Fibroblast of mammary gland (primary cell): ENCODE results near the gene TCEA2.

Experiments
- DNase-seq: peaks from one replicate; pipeline ENCODE4 v3.0.0-alpha.2; 2010; ENCODE audit warnings: low read depth
- H3K4me3 ChIP-seq: 2 replicates; pipeline ENCODE4 v1.5.1; 2011; ENCODE audit warnings: low read depth, mild to moderate bottlenecking, low read length, moderate library complexity; ENCODE audit not compliant: control insufficient read depth
- CTCF ChIP-seq: conservative IDR thresholded peaks from 2 replicates; pipeline ENCODE4 v1.5.1; 2011; ENCODE audit warnings: low read depth, low read length, inconsistent platforms; ENCODE audit not compliant: control insufficient read depth, insufficient read depth

Gene TCEA2

GRCh38 chr20:64055396-64055892, 7.6 kb upstream of the TCEA2 start:
- TF ChIP-seq CTCF, result no peak

GRCh38 chr20:64055893-64056638, 6.9 kb upstream of the TCEA2 start:
- no peak for TF ChIP-seq CTCF
- no peak for DNase-seq
- H3K4me3 ChIP-seq, result no peak overlapping the region

More at GRCh38 chr20:64055396-64055892, 7.6 kb upstream of the TCEA2 start:
- no peak for DNase-seq
- H3K4me3 ChIP-seq, result no peak overlapping the region

- TF ChIP-seq CTCF, result no peak
- no peak overlapping the region for H3K4me3 ChIP-seq
- no peak for DNase-seq
Measured at GRCh38 chr20:64056639-64056888, 6.4 kb upstream of the TCEA2 start.

GRCh38 chr20:64056889-64057627, 5.9 kb upstream of the TCEA2 start:
- DNase-seq, result no peak
- TF ChIP-seq CTCF, result no peak
- H3K4me3 ChIP-seq, result no peak overlapping the region

- H3K4me3 ChIP-seq, result no peak overlapping the region
- peak; percentile 48 for DNase-seq
- TF ChIP-seq CTCF, result peak; percentile 73
Measured at GRCh38 chr20:64057628-64058498, 5.1 kb upstream of the TCEA2 start.

- no peak overlapping the region for H3K4me3 ChIP-seq
- TF ChIP-seq CTCF, result no peak
- DNase-seq, result no peak
Measured at GRCh38 chr20:64058536-64058935, 4.5 kb upstream of the TCEA2 start.
